HG03521 (cell line): ENCODE measurements around the gene ASPSCR1.

Experiments used
- ATAC-seq: cut with Tn5 transposase; IDR thresholded peaks from one replicate; pipeline ENCODE4 v1.9.1; 2021; ENCODE audit warnings: mild to moderate bottlenecking, moderate library complexity; ENCODE audit not compliant: unreplicated experiment

ASPSCR1 gene

DNA sequence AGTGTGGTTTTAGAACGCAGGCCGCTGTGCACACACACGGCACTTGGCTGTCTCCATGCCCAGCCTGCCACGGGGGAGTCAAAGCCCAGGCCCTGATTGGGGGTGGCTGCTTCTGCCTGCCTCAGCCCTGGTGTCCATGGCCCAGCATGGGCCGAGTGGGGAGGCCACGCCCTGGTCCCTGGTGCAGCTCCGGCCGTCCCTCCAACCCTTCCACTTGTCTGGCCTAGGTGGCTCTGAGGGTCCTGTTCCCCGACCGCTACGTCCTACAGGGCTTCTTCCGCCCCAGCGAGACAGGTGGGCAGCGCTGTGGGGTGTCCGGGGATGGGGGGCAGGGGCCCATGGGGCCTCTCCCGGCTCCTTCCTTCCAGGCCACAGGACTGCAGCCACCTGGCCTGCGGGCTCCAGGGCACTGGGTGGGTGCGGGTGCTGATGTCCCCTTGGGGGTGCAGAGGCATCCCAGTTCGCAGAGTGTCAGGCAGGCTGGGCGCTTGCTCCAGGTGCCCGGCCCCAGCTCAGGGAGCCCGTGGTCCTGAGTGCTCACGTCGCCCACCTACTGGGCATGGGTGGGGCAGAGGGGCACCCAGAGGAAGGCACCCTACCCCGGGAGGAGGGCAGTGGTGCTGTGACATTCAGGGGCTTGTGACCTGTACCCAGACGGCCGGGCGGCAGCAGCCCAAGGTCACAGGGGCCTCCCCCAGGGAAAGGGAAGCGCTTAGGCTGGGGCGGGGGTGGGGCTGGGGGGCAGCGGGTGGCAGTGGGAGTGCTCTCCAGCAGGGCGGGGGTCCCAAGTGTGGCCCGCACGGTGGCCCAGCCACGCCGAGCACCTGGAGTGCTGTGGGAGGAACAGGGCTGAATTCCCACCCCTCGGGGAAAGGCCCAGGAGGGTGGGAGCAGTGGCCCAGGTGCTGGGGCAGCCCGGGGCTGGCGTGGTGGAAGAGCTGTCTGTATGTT is 33.4 kb downstream of the ASPSCR1 start:
- no peak for ATAC-seq

- ATAC-seq, result no peak
Measured at GRCh38 chr17:82011617-82012187, 34.3 kb downstream of the ASPSCR1 start.

DNA sequence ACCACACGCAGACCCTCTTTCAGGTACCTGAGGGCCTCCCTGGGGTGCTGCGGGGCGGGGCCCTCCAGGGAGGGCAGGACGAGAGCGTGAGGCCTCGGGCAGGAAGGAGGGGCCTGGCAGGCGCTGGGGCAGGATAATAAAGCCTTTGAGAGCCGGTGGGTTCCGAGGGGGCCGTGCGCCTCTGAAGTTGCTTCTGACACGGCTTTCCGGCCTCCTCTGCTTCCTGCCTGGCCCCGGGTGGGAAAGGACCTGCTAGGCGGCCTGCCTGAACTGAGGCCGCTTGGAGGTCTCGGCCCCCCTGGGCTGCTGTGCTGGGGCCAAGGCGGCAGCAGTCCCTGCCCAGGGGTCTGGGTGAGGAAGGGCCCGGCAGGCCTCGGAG is 34.8 kb downstream of the ASPSCR1 start:
- no peak for ATAC-seq

- ATAC-seq, result no peak
Measured at GRCh38 chr17:82012640-82013295, 35.3 kb downstream of the ASPSCR1 start.

- no peak for ATAC-seq
Measured at GRCh38 chr17:82013341-82013740, 35.9 kb downstream of the ASPSCR1 start.

- no peak for ATAC-seq
Measured at GRCh38 chr17:82013772-82014321, 36.4 kb downstream of the ASPSCR1 start.

GRCh38 chr17:82014432-82014831 is 37.0 kb downstream of the ASPSCR1 start:
- ATAC-seq, result no peak

- no peak for ATAC-seq
Measured at GRCh38 chr17:82014971-82015310, 37.5 kb downstream of the ASPSCR1 start.

DNA sequence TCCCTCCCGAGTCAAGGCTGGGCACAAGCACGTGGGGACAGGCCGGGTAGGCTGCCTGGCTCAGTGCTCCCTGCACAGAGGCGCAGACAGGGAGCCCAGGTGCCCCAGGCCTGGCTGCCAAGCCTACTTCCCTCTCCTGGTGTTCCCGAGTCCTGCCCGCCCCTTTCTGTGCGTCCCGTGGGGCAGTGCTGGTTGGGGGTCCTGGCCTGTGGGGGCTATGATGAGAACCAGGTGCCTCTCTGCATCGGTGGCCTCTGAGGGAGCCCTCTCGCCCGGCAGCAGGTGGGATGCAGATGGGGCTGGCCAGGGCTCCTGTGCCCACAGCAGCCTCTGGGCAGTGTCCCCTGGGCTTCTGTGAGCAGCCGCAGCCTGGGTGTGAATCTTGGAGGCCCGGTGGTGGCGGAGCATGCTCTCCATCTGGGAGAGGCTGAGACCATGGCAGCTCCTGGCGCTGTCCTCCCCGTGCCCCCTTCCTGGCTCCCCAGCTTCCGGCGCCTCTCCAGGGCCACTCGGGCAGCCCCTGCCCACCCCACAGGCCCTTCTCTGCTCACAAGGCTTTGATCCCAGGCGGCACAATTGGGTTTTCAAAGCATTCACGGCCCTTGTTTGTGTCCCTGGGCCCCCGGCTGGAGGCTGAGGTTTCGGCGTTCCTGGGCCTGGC is 38.0 kb downstream of the ASPSCR1 start:
- no peak for ATAC-seq

DNA sequence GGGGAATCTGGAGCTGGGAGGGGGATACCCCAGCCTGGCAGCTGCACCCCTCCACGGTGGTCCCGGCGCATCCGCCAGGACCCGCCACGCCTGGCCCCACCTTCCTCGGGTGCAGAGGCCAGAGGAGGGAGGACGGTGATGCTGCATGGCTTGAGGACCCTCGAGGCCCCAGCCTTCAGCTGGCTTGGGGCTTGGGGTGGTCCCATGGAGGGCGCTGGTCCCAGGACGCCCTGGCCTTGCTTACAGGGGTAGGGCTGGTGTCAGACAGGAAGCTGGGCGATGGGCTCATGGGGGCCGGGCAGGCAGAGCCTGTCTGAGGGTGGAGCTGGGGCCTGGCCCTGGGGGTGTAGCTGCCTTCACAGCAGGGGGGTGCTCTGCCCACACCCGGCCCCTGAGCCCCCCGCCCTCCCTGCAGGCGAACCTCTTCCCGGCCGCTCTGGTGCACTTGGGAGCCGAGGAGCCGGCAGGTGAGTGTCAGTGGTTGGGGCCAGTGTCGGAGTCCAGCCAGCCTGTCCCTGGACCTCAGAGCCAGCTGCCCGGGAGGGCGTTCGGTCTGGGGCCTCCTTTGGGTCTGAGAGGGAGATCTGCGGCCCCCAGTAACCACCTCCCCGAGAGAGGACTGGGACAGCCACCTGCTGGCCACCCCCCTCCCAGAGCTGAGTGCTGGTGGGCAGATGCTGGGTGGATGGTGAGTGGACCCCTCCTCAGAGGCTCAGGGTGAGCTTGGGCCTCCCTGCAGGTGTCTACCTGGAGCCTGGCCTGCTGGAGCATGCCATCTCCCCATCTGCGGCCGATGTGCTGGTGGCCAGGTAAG is 38.8 kb downstream of the ASPSCR1 start:
- no peak for ATAC-seq

GRCh38 chr17:82016875-82017459 is 39.5 kb downstream of the ASPSCR1 start:
- no peak for ATAC-seq

- no peak for ATAC-seq
Measured at GRCh38 chr17:82017612-82018151, 40.3 kb downstream of the ASPSCR1 start.

DNA sequence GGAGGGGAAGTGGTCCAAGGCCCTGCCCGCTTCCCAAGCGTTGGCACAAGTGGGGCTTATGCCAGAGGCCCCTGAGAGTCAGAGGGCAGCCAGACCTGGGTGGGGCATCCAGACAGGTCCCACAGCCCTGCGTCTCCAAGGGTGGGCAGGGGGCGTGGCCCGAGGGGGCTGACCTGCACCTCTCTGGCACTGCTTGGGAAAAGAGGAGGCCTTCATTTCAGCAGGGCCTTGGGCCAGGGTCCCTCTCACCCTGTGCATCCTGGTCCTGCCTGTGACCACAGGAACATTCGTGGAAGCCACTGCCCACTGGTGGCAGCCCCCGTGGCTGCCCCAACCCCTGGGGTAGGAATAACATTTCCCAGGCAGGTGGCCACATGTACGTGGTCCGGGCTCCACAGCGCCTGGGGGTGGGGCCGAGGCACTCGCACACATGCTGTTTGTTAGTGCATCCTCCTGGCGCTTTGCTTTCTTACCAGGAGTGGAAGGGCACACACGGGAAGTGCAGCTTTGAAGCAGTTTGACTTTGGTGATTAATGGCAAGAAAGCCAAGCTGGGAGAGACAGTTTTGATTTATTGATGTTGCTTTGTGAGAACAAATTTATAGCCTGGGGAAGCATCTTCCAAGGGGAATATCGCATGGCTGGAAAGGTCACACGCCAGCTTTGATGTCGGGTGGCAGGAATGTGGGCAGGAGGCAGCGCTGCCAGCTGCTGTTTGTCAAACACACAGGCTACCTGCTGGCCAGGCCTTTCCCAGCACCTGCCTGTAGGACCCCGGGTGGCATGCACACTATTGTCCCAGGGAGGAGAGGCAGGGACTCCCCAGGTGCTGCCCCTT is 40.9 kb downstream of the ASPSCR1 start:
- ATAC-seq, result no peak

DNA sequence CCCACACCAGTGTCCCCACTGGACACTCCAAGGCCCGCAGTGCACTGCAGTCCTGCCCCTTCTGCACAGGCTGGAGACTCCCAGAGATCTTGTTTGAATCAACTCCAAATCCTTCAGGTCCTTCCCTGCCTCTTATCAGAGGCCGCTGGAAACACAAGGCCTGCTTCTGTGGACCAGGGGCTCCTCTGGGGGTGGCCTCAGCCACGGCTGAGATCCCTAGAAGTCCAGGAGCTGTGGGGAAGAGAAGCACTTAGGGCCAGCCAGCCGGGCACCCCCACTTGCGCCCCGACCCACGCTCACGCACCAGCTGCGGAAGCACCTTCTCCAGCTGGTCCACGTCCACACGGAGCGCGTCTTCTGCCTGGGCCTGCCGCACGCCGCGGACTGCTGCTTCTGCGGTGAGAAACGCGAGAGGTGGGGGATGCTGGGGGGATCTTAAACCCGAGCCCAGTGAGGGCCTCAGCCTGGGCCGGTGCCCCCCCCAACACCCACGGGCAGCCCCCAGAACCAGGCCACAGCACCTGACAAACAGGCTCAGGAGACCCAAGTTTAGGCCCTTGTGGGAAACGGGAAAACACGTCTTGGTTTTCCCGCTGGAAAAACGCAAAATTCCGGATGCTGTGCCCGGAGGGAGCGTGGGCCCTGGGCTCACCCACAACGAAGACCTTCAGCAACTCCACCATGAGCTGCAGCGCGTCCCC is 41.7 kb downstream of the ASPSCR1 start:
- no peak for ATAC-seq

GRCh38 chr17:82019690-82020571 is 42.5 kb downstream of the ASPSCR1 start:
- ATAC-seq, result no peak

DNA sequence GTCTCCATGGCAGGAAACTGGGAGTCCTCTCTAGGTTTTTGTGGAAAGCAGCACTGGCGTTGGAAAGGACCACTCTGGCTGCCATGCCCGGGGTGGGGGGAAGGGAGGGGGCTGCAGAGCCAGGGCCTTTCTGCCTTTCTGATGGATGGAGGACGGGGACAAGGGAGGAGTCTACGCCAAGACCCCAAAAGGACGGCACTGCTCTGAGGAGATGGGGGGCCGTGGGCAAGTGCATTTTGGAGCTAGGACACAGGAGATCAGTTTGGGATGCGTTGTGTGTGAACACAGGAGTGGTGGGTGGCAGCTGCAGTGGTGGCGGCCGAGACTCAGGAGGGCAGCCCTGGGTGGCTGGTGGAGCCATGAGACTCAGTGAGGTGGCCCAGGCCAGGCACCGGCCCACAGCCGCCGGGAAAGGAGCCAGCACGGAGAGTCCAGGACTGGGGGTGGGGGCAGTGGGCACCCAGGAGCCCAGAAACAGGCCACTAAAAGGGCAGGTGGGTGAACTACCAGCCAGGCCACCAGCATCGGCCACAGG is 43.2 kb downstream of the ASPSCR1 start:
- ATAC-seq, result no peak
